Mesothelial cell of epicardium (in vitro differentiated cells): ENCODE measurements around the gene LRP3. TPM values are rescaled to one million over a fixed set of nuclear protein-coding genes. Genes with fewer than 3 reads are reported as not detected.

Source experiments
- DNase-seq, 2 experiments: peaks; one replicate each; pipeline ENCODE4 v3.0.0; 2021; ENCODE audit warnings: low spot score in 2 of 2; ENCODE audit not compliant: unreplicated experiment in 2 of 2
- H3K27ac Mint-ChIP-seq: 2 replicates; pipeline ENCODE4 v1.8.0; 2021; ENCODE audit warnings: mixed read lengths
- H3K27me3 Mint-ChIP-seq: 2 replicates; pipeline ENCODE4 v1.8.0; 2021; ENCODE audit warnings: low read depth, mixed read lengths
- H3K36me3 Mint-ChIP-seq: 2 replicates; pipeline ENCODE4 v1.8.0; 2021; ENCODE audit warnings: mixed read lengths
- H3K4me1 Mint-ChIP-seq: 2 replicates; pipeline ENCODE4 v1.8.0; 2021; ENCODE audit warnings: mixed read lengths
- H3K4me3 Mint-ChIP-seq: 2 replicates; pipeline ENCODE4 v1.8.0; 2021; ENCODE audit warnings: mild to moderate bottlenecking, moderate library complexity, mixed read lengths
- H3K9me3 Mint-ChIP-seq: 2 replicates; pipeline ENCODE4 v1.8.0; 2021; ENCODE audit warnings: mixed read lengths
- CTCF ChIP-seq: fragments of 200-600 bp; sonication (generic); IDR thresholded peaks from one replicate; pipeline ENCODE4 v1.5.0; 2021; ENCODE audit warnings: antibody characterized with exemption; ENCODE audit not compliant: unreplicated experiment
- total RNA-seq: library from RNA; stranded (reverse); gene quantifications from 3 replicates; pipeline ENCODE4 v1.2.1, GENCODE V29; 2021

The LRP3 gene
- total RNA-seq, 1 donor from 2014 or later = 34.1 TPM

- no peak for TF ChIP-seq CTCF
- Mint-ChIP-seq H3K36me3 (no peaks in the 10 kb centered on the region), H3K9me3 (no peaks in the 10 kb centered on the region), H3K27me3 (peaks cover 10% of the 10 kb centered on the region), H3K27ac (no peak overlapping the region), H3K4me3 (no peak overlapping the region), H3K4me1 (no peaks in the 10 kb centered on the region)
- DNase-seq = no peak
These were observed 45.3 kb downstream of the LRP3 start for GRCh38 chr19:33239223-33239975.

- Mint-ChIP-seq H3K4me3 (no peak overlapping the region), H3K9me3 (no peaks in the 10 kb centered on the region), H3K36me3 (no peaks in the 10 kb centered on the region), H3K27ac (no peak overlapping the region), H3K27me3 (peaks cover 5% of the 10 kb centered on the region), H3K4me1 (no peaks in the 10 kb centered on the region)
- DNase-seq = no peak
- no peak for TF ChIP-seq CTCF
These were observed 46.1 kb downstream of the LRP3 start for GRCh38 chr19:33240181-33240771.

- Mint-ChIP-seq H3K4me3 (no peak overlapping the region), H3K9me3 (no peaks in the 10 kb centered on the region), H3K27ac (no peak overlapping the region), H3K4me1 (no peaks in the 10 kb centered on the region), H3K36me3 (no peaks in the 10 kb centered on the region), H3K27me3 (peaks cover 5% of the 10 kb centered on the region)
- no peak for DNase-seq
- TF ChIP-seq CTCF = no peak
These were observed 47.0 kb downstream of the LRP3 start for GRCh38 chr19:33241091-33241529.

- Mint-ChIP-seq H3K27ac (no peak overlapping the region), H3K36me3 (no peaks in the 10 kb centered on the region), H3K4me3 (no peak overlapping the region), H3K9me3 (no peaks in the 10 kb centered on the region), H3K4me1 (no peaks in the 10 kb centered on the region), H3K27me3 (peaks cover 5% of the 10 kb centered on the region)
- no peak for DNase-seq
- TF ChIP-seq CTCF = no peak
These were observed 47.5 kb downstream of the LRP3 start for GRCh38 chr19:33241530-33242101.

GRCh38 chr19:33242131-33242530 lies 48.0 kb downstream of the LRP3 start:
- TF ChIP-seq CTCF = no peak
- Mint-ChIP-seq H3K4me3 (no peak overlapping the region), H3K36me3 (no peaks in the 10 kb centered on the region), H3K27ac (no peak overlapping the region), H3K27me3 (peaks cover 5% of the 10 kb centered on the region), H3K9me3 (no peaks in the 10 kb centered on the region), H3K4me1 (no peaks in the 10 kb centered on the region)
- no peak for DNase-seq
